WTC11 (cell line): ENCODE data around the gene PIK3C2B. TPM values are rescaled to one million over a fixed set of nuclear protein-coding genes. Genes with fewer than 3 reads are reported as not detected.

Experiments
- ATAC-seq: fragments of 200-7000 bp; cut with Tn5 transposase; 2 replicates; pipeline ENCODE4 v1.10.0; 2021; ENCODE audit warnings: mild to moderate bottlenecking, moderate library complexity
- CTCF ChIA-PET: fragments of 300-600 bp; sonication (Branson Sonifier 250); formaldehyde crosslinking; loops from one replicate; lab custom pipeline; 2021; ENCODE audit warnings: antibody characterized with exemption; lab: Charles Lee
- POLR2A ChIA-PET: fragments of 350-600 bp; sonication (Branson Sonifier 250); formaldehyde crosslinking; loops from one replicate; lab custom pipeline; 2021; ENCODE audit warnings: antibody characterized with exemption; lab: Charles Lee
- DNase-seq: peaks from one replicate; pipeline ENCODE4 v3.0.0; 2021; ENCODE audit warnings: low spot score
- H3K27ac Mint-ChIP-seq: 2 replicates; pipeline ENCODE4 v1.8.0; 2021; ENCODE audit warnings: mixed read lengths
- H3K27me3 Mint-ChIP-seq: 2 replicates; pipeline ENCODE4 v1.8.0; 2021; ENCODE audit warnings: low read depth, mild to moderate bottlenecking, moderate library complexity, mixed read lengths
- H3K36me3 Mint-ChIP-seq: 2 replicates; pipeline ENCODE4 v1.8.0; 2021; ENCODE audit warnings: mixed read lengths
- H3K4me1 Mint-ChIP-seq: 2 replicates; pipeline ENCODE4 v1.8.0; 2022; ENCODE audit warnings: mixed read lengths
- H3K4me3 Mint-ChIP-seq: 2 replicates; pipeline ENCODE4 v1.8.0; 2021; ENCODE audit warnings: mild to moderate bottlenecking, moderate library complexity, mixed read lengths
- H3K9me3 Mint-ChIP-seq: 2 replicates; pipeline ENCODE4 v1.8.0; 2021; ENCODE audit warnings: mixed read lengths
- AFF4 ChIP-seq: sonication (generic); formaldehyde crosslinking; IDR thresholded peaks from 2 replicates; pipeline ENCODE4 v1.8.1; 2023; ENCODE audit warnings: mild to moderate bottlenecking, missing genetic modification reagents, borderline replicate concordance
- ATF1 ChIP-seq: sonication (generic); formaldehyde crosslinking; IDR thresholded peaks from 2 replicates; pipeline ENCODE4 v1.8.1; 2023; ENCODE audit warnings: mild to moderate bottlenecking, moderate library complexity, missing genetic modification reagents
- ATF6 ChIP-seq: sonication (generic); formaldehyde crosslinking; IDR thresholded peaks from 2 replicates; pipeline ENCODE4 v1.8.1; 2023; ENCODE audit warnings: mild to moderate bottlenecking, missing genetic modification reagents
- CDX4 ChIP-seq: fragments of 250-450 bp; sonication (Bioruptor Pico); IDR thresholded peaks from 2 replicates; pipeline ENCODE4 v1.9.0; 2021; ENCODE audit warnings: moderate library complexity, mild to moderate bottlenecking, inconsistent platforms, borderline replicate concordance
- CREB1 ChIP-seq: sonication (generic); formaldehyde crosslinking; IDR thresholded peaks from 2 replicates; pipeline ENCODE4 v1.8.0; 2023; ENCODE audit warnings: mild to moderate bottlenecking, missing genetic modification reagents
- CREM ChIP-seq: sonication (generic); formaldehyde crosslinking; IDR thresholded peaks from 2 replicates; pipeline ENCODE4 v1.8.1; 2022; ENCODE audit warnings: mild to moderate bottlenecking, missing genetic modification reagents, moderate library complexity
- FOXJ3 ChIP-seq: sonication (generic); formaldehyde crosslinking; IDR thresholded peaks from 2 replicates; pipeline ENCODE4 v1.9.0; 2021; ENCODE audit warnings: missing genetic modification reagents, mild to moderate bottlenecking, borderline replicate concordance
- JUN ChIP-seq: sonication (generic); formaldehyde crosslinking; IDR thresholded peaks from 2 replicates; pipeline ENCODE4 v1.8.0; 2023; ENCODE audit warnings: mild to moderate bottlenecking, missing genetic modification reagents
- NR3C1 ChIP-seq: sonication (generic); formaldehyde crosslinking; conservative IDR thresholded peaks from 2 replicates; pipeline ENCODE4 v1.8.1; 2023; ENCODE audit warnings: low read depth, mild to moderate bottlenecking, missing genetic modification reagents
- PRRX2 ChIP-seq: fragments of 250-450 bp; sonication (Bioruptor Pico); IDR thresholded peaks from 2 replicates; pipeline ENCODE4 v1.8.0; 2021; ENCODE audit warnings: mild to moderate bottlenecking
- RORB ChIP-seq: fragments of 250-450 bp; sonication (Bioruptor Pico); IDR thresholded peaks from 2 replicates; pipeline ENCODE4 v1.9.0; 2021; ENCODE audit warnings: mild to moderate bottlenecking
- STAT6 ChIP-seq: sonication (generic); formaldehyde crosslinking; conservative IDR thresholded peaks from 2 replicates; pipeline ENCODE4 v1.8.1; 2023; ENCODE audit warnings: mild to moderate bottlenecking, low read depth, missing genetic modification reagents, moderate library complexity
- TCF7 ChIP-seq: sonication (generic); formaldehyde crosslinking; IDR thresholded peaks from 2 replicates; pipeline ENCODE4 v1.8.0; 2022; ENCODE audit warnings: mild to moderate bottlenecking, low read depth, missing genetic modification reagents, moderate library complexity
- ZNF121 ChIP-seq: sonication (generic); formaldehyde crosslinking; IDR thresholded peaks from 2 replicates; pipeline ENCODE4 v1.8.0; 2023; ENCODE audit warnings: missing genetic modification reagents
- ZNF219 ChIP-seq: sonication (generic); formaldehyde crosslinking; IDR thresholded peaks from 2 replicates; pipeline ENCODE4 v1.8.0; 2023; ENCODE audit warnings: missing genetic modification reagents, mild to moderate bottlenecking, borderline replicate concordance
- total RNA-seq: library from RNA; stranded (reverse); gene quantifications from 3 replicates; pipeline ENCODE4 v1.2.3, GENCODE V29; 2021
- TF ChIP-seq, protein P1 (sequence below): fragments of 250-450 bp; sonication (Bioruptor Pico); IDR thresholded peaks from 2 replicates; pipeline ENCODE4 v1.8.0; 2021; ENCODE audit warnings: mild to moderate bottlenecking
- TF ChIP-seq, protein P2 (sequence below): sonication (generic); formaldehyde crosslinking; IDR thresholded peaks from 2 replicates; pipeline ENCODE4 v1.8.1; 2022; ENCODE audit warnings: missing genetic modification reagents, borderline replicate concordance
- TF ChIP-seq, protein P3 (sequence below): sonication (generic); formaldehyde crosslinking; conservative IDR thresholded peaks from 2 replicates; pipeline ENCODE4 v1.8.1; 2022; ENCODE audit warnings: mild to moderate bottlenecking, missing genetic modification reagents
- TF ChIP-seq, protein P4 (sequence below): sonication (generic); formaldehyde crosslinking; IDR thresholded peaks from 2 replicates; pipeline ENCODE4 v1.8.0; 2022; ENCODE audit warnings: missing genetic modification reagents

PIK3C2B gene
- total RNA-seq, 1 experiment from 2014 or later = 27.7 TPM

GRCh38 chr1:204505674-204506200 is 11.1 kb upstream of the PIK3C2B start:
- CTCF ChIA-PET = interaction anchor here (0.8 to 19.5 kb wide), 10 partner anchors 9 to 377 kb away, joined by 3 to 906 read pairs (median 13); partner anchors contain the start of genes MDM4 and PIK3C2B
- Mint-ChIP-seq H3K36me3 (no peaks in the 10 kb centered on the region), H3K9me3 (no peaks in the 10 kb centered on the region)
- POLR2A ChIA-PET = interaction anchor here (1.0 to 3.1 kb wide), 3 partner anchors 11 to 59 kb away, joined by 6 to 38 read pairs (median 16); partner anchors contain the start of genes MDM4 and PIK3C2B
- TF ChIP-seq, protein P1, sequence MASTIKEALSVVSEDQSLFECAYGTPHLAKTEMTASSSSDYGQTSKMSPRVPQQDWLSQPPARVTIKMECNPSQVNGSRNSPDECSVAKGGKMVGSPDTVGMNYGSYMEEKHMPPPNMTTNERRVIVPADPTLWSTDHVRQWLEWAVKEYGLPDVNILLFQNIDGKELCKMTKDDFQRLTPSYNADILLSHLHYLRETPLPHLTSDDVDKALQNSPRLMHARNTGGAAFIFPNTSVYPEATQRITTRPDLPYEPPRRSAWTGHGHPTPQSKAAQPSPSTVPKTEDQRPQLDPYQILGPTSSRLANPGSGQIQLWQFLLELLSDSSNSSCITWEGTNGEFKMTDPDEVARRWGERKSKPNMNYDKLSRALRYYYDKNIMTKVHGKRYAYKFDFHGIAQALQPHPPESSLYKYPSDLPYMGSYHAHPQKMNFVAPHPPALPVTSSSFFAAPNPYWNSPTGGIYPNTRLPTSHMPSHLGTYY (CRISPR knock-in tag) = no peak
- TF ChIP-seq CDX4 = no peak
- TF ChIP-seq CREM (CRISPR knock-in tag) = no peak
- TF ChIP-seq ATF1 (CRISPR knock-in tag) = no peak
- TF ChIP-seq ZNF219 = no peak
- TF ChIP-seq PRRX2 = no peak
- TF ChIP-seq RORB (CRISPR knock-in tag) = no peak
- TF ChIP-seq ATF6 (CRISPR knock-in tag) = no peak
- TF ChIP-seq NR3C1 (CRISPR knock-in tag) = no peak
- no peak for TF ChIP-seq AFF4 (CRISPR knock-in tag)
- TF ChIP-seq ZNF121 (CRISPR knock-in tag) = no peak
- TF ChIP-seq STAT6 (CRISPR knock-in tag) = no peak
- TF ChIP-seq, protein P2, sequence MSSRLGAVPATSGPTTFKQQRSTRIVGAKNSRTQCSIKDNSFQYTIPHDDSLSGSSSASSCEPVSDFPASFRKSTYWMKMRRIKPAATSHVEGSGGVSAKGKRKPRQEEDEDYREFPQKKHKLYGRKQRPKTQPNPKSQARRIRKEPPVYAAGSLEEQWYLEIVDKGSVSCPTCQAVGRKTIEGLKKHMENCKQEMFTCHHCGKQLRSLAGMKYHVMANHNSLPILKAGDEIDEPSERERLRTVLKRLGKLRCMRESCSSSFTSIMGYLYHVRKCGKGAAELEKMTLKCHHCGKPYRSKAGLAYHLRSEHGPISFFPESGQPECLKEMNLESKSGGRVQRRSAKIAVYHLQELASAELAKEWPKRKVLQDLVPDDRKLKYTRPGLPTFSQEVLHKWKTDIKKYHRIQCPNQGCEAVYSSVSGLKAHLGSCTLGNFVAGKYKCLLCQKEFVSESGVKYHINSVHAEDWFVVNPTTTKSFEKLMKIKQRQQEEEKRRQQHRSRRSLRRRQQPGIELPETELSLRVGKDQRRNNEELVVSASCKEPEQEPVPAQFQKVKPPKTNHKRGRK (CRISPR knock-in tag) = no peak
- no peak for TF ChIP-seq FOXJ3 (CRISPR knock-in tag)
- no peak for TF ChIP-seq TCF7
- TF ChIP-seq, protein P3, sequence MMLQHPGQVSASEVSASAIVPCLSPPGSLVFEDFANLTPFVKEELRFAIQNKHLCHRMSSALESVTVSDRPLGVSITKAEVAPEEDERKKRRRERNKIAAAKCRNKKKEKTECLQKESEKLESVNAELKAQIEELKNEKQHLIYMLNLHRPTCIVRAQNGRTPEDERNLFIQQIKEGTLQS = no peak
- TF ChIP-seq, protein P4, sequence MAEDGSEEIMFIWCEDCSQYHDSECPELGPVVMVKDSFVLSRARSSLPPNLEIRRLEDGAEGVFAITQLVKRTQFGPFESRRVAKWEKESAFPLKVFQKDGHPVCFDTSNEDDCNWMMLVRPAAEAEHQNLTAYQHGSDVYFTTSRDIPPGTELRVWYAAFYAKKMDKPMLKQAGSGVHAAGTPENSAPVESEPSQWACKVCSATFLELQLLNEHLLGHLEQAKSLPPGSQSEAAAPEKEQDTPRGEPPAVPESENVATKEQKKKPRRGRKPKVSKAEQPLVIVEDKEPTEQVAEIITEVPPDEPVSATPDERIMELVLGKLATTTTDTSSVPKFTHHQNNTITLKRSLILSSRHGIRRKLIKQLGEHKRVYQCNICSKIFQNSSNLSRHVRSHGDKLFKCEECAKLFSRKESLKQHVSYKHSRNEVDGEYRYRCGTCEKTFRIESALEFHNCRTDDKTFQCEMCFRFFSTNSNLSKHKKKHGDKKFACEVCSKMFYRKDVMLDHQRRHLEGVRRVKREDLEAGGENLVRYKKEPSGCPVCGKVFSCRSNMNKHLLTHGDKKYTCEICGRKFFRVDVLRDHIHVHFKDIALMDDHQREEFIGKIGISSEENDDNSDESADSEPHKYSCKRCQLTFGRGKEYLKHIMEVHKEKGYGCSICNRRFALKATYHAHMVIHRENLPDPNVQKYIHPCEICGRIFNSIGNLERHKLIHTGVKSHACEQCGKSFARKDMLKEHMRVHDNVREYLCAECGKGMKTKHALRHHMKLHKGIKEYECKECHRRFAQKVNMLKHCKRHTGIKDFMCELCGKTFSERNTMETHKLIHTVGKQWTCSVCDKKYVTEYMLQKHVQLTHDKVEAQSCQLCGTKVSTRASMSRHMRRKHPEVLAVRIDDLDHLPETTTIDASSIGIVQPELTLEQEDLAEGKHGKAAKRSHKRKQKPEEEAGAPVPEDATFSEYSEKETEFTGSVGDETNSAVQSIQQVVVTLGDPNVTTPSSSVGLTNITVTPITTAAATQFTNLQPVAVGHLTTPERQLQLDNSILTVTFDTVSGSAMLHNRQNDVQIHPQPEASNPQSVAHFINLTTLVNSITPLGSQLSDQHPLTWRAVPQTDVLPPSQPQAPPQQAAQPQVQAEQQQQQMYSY = no peak
- TF ChIP-seq JUN (CRISPR knock-in tag) = no peak
- TF ChIP-seq CREB1 = no peak
- TF ChIP-seq, all 79 proteins: peak for 0
- no peak for ATAC-seq
- Mint-ChIP-seq H3K27ac (no peak overlapping the region; the same call in 1 of the 2 replicates), H3K4me1 (peaks cover 11% of the 10 kb centered on the region), H3K4me3 (peak overlapping the region; percentile 96), H3K27me3 (no peaks in the 10 kb centered on the region)
- no peak for DNase-seq
